Hematopoietic multipotent progenitor cell treated with erythropoietin and hydrocortisone succinate and interleukin-3 and kit ligand, for 6 days (in vitro differentiated cells): ENCODE results near the gene PTP4A2.

ENCODE experiments used
- DNase-seq: peaks from one replicate; pipeline ENCODE4 v3.0.0-alpha.2; 2015

PTP4A2 gene

GRCh38 chr1:31938184-31938975 is at the start of gene PTP4A2:
PTP4A2 (minus strand) TSS chr1:31938368; CDS start chr1:31919065, 19,303 bp downstream.
- peak; percentile 97 for DNase-seq

- DNase-seq: no peak
Measured at GRCh38 chr1:31987135-31987619, 49.0 kb upstream of the PTP4A2 start.

GRCh38 chr1:31985430-31985829 is 47.3 kb upstream of the PTP4A2 start:
- peak; percentile 21 for DNase-seq

- no peak for DNase-seq
Measured at GRCh38 chr1:31984419-31985347, 46.5 kb upstream of the PTP4A2 start.

- no peak for DNase-seq
Measured at GRCh38 chr1:31981972-31982371, 43.8 kb upstream of the PTP4A2 start.

- DNase-seq: no peak
Measured at GRCh38 chr1:31981456-31981839, 43.3 kb upstream of the PTP4A2 start.

- DNase-seq: no peak
Measured at GRCh38 chr1:31980835-31981455, 42.8 kb upstream of the PTP4A2 start.

GRCh38 chr1:31978843-31979400 is 40.8 kb upstream of the PTP4A2 start:
- no peak for DNase-seq

- peak; percentile 57 for DNase-seq
Measured at GRCh38 chr1:31977385-31978131, 39.4 kb upstream of the PTP4A2 start.

- DNase-seq: no peak
Measured at GRCh38 chr1:31976401-31976800, 38.2 kb upstream of the PTP4A2 start.

GRCh38 chr1:31970873-31971272 is 32.7 kb upstream of the PTP4A2 start:
- DNase-seq: no peak

GRCh38 chr1:31961536-31961935 is 23.4 kb upstream of the PTP4A2 start:
- DNase-seq: peak; percentile 25

GRCh38 chr1:31959521-31960340 is 21.6 kb upstream of the PTP4A2 start:
- DNase-seq: no peak

- peak; percentile 89 for DNase-seq
Measured at GRCh38 chr1:31957701-31958674, 19.8 kb upstream of the PTP4A2 start.

- DNase-seq: peak; percentile 96
Measured at GRCh38 chr1:31955917-31956736, 18.0 kb upstream of the PTP4A2 start.

- peak; percentile 57 for DNase-seq
Measured at GRCh38 chr1:31954607-31955283, 16.6 kb upstream of the PTP4A2 start.

GRCh38 chr1:31952825-31953220 is 14.7 kb upstream of the PTP4A2 start:
- DNase-seq: no peak

GRCh38 chr1:31951276-31951675 is 13.1 kb upstream of the PTP4A2 start:
- DNase-seq: no peak
